GM12801 (cell line): Measurements from ENCODE around the gene TMEM208.

Source experiments
- CTCF ChIP-seq: IDR thresholded peaks from one replicate; pipeline ENCODE4 v1.5.1; 2011; ENCODE audit warnings: control low read depth; ENCODE audit not compliant: insufficient read length; ENCODE audit errors: extremely low read depth

Gene TMEM208

GRCh38 chr16:67207249-67208091, 19.5 kb upstream of the TMEM208 start:
- TF ChIP-seq CTCF = no peak

GRCh38 chr16:67208154-67208896, 18.6 kb upstream of the TMEM208 start:
- no peak for TF ChIP-seq CTCF

GRCh38 chr16:67209565-67209964, 17.4 kb upstream of the TMEM208 start:
- TF ChIP-seq CTCF = no peak

GRCh38 chr16:67210069-67210937, 16.6 kb upstream of the TMEM208 start:
- no peak for TF ChIP-seq CTCF

- no peak for TF ChIP-seq CTCF
Observed at GRCh38 chr16:67211674-67212073, 15.3 kb upstream of the TMEM208 start.

- no peak for TF ChIP-seq CTCF
Observed at GRCh38 chr16:67212766-67213165, 14.2 kb upstream of the TMEM208 start.
